ENCODE data around the gene PDCD5.

Gene PDCD5

GRCh38 chr19:32631381-32631780 lies 50.4 kb downstream of the PDCD5 start:
- Histone ChIP-seq H3K27me3 (ENCODE audit: insufficient read depth, low read length) (no peaks in the 10 kb centered on the region), H3K27ac (ENCODE audit: low read depth, low read length) (no peak overlapping the region), H3K4me3 (ENCODE audit: low read depth, low read length) (no peak overlapping the region), H3K4me1 (ENCODE audit: control insufficient read depth, insufficient read depth, low read length, unreplicated experiment) (no peaks in the 10 kb centered on the region), H2AFZ (ENCODE audit: low read length, unreplicated experiment) (no peak overlapping the region), H3K79me2 (ENCODE audit: control insufficient read depth, insufficient read depth, low read length, unreplicated experiment) (no peaks in the 10 kb centered on the region), H3K36me3 (ENCODE audit: insufficient read depth, low read length) (no peaks in the 10 kb centered on the region)
